Transverse colon (tissue), 4 donors: ENCODE results near the gene OR4F15. TPM values are rescaled to one million over a fixed set of nuclear protein-coding genes. Genes with fewer than 3 reads are reported as not detected.
"Not testable (repeated sequence)": the region's sequence is repeated elsewhere in the genome, so short reads cannot be mapped to it uniquely, and the experiment has no call there.

Source experiments
- DNase-seq: peaks from one replicate; pipeline ENCODE4 v3.0.0-alpha.2; 2019
- H3K27ac ChIP-seq, 4 donors: fragments of 200-600 bp; sonication (generic); 2 replicates each; pipeline ENCODE4 v1.5.1; 2016 to 2018; ENCODE audit warnings: inconsistent platforms in 4 of 4
- H3K27me3 ChIP-seq: fragments of 200-600 bp; sonication (generic); 2 replicates; pipeline ENCODE4 v1.5.1; 2017; ENCODE audit warnings: inconsistent platforms
- H3K36me3 ChIP-seq, 4 donors: fragments of 200-600 bp; sonication (generic); 2 replicates each; pipeline ENCODE4 v1.5.1; 2017 to 2019; ENCODE audit warnings: inconsistent platforms in 4 of 4
- H3K4me1 ChIP-seq, 4 donors: fragments of 200-600 bp; sonication (generic); 2 replicates each; pipeline ENCODE4 v1.5.1; 2017 to 2020; ENCODE audit warnings: inconsistent platforms in 4 of 4
- H3K4me3 ChIP-seq, 4 donors: fragments of 200-600 bp; sonication (generic); 1 replicate in 1 of 4; 2 replicates in 3 of 4; pipeline versions ENCODE4 v1.5.1 to v1.6.1; 2017 to 2019; ENCODE audit warnings: inconsistent platforms in 4 of 4
- H3K9me3 ChIP-seq, 2 donors: fragments of 200-600 bp; sonication (generic); 2 replicates each; pipeline ENCODE4 v1.5.1; 2017 to 2019; ENCODE audit warnings: inconsistent platforms in 2 of 2
- EP300 ChIP-seq: sonication (generic); formaldehyde crosslinking; IDR thresholded peaks from one replicate; pipeline ENCODE4 v1.6.1; 2017; ENCODE audit warnings: antibody characterized with exemption, low read depth
- POLR2A ChIP-seq: fragments of 450-650 bp; IDR thresholded peaks from one replicate; pipeline ENCODE4 v1.6.1; 2016; ENCODE audit warnings: antibody characterized with exemption, mild to moderate bottlenecking, moderate library complexity
- POLR2AphosphoS5 ChIP-seq, 3 donors: sonication (generic); formaldehyde crosslinking; IDR thresholded peaks; one replicate each; pipeline ENCODE4 v1.6.1; 2016; ENCODE audit warnings: antibody characterized with exemption in 3 of 3
- WGBS, 2 donors: methylation state at CpG; one replicate each; pipeline ENCODE4 v1.1.5; 2018; ENCODE audit warnings: low coverage in 1 of 2; 5-methylcytosine and 5-hydroxymethylcytosine counted together
- in situ Hi-C, 4 donors: fragments of 200-750 bp; cut with MboI; loops; one replicate each; pipeline versions ENCODE4 v1.15.0 to v1.15.1; 2017; ENCODE audit warnings: low sequenced_read_pairs in 3 of 4, low pct_ligation_motif_present in 1 of 4, low pct_unique_long_range_greater_than_20kb in 1 of 4
- intact Hi-C: fragments of 100-400 bp; cut with DNase I; formaldehyde crosslinking; loops from one replicate; pipeline ENCODE4 v1.15.1; 2023; ENCODE audit warnings: low total_unique reads
- total RNA-seq, 4 donors: library from RNA; depleted of rRNA; stranded (reverse); fragments of >200 nt; gene quantifications; one replicate each; pipeline ENCODE4 v1.1.0, GENCODE V29; 2016
- TF ChIP-seq, protein P1 (sequence below), 5 experiments: fragments of 200-600 bp in 3 of 5; fragments of 450-650 bp in 2 of 5; sonication (generic) in 3 of 5; IDR thresholded peaks; 1 replicate in 2 of 5; 2 replicates in 3 of 5; pipeline ENCODE4 v1.5.1; 2016 to 2017; ENCODE audit warnings: antibody characterized with exemption in 5 of 5, inconsistent platforms in 3 of 5, mild to moderate bottlenecking in 2 of 5, moderate library complexity in 1 of 5

Gene OR4F15, protein sequence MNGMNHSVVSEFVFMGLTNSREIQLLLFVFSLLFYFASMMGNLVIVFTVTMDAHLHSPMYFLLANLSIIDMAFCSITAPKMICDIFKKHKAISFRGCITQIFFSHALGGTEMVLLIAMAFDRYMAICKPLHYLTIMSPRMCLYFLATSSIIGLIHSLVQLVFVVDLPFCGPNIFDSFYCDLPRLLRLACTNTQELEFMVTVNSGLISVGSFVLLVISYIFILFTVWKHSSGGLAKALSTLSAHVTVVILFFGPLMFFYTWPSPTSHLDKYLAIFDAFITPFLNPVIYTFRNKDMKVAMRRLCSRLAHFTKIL
- not detected for total RNA-seq

DNA sequence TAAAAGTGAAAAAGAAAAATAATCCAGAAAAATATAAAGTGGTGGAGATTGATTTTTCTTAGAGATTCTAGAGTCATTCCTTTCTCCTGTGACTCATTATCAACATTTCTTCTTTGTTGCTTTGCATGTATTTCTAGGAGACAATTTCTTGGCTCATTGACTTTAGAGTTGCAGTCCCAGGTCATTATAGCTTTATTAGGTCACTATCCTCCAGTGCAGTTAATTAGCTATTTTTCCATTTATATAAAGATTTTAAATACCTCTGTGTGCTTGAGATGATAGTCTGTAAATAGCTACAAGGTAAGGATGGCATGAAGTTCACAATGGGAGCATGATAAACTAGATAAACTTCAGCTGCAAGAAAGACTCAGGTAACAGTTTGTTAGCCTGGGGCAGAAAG is at the start of gene OR4F15:
Gene OR4F15, plus strand, starts transcription at position 301 of the 400 bp plus-strand sequence. CDS start 5,985 bp downstream, outside the sequence.
- Histone ChIP-seq H3K4me3 (no peak within 1 kb of the TSS), H3K9me3 (no peaks in the 10 kb centered on the region), H3K27me3 (peaks cover 14% of the 10 kb centered on the region), H3K36me3 (no peaks in the 10 kb centered on the region), H3K4me1 (no peaks in the 10 kb centered on the region), H3K27ac (no peak within 1 kb of the TSS)
- in situ Hi-C loops (no loop called here), intact Hi-C loops (no loop called here)
- TF ChIP-seq POLR2AphosphoS5 (IDR thresholded peaks at IDR 0.05) (no peak), POLR2A (no peak), EP300 (no peak)
- TF ChIP-seq, protein P1, sequence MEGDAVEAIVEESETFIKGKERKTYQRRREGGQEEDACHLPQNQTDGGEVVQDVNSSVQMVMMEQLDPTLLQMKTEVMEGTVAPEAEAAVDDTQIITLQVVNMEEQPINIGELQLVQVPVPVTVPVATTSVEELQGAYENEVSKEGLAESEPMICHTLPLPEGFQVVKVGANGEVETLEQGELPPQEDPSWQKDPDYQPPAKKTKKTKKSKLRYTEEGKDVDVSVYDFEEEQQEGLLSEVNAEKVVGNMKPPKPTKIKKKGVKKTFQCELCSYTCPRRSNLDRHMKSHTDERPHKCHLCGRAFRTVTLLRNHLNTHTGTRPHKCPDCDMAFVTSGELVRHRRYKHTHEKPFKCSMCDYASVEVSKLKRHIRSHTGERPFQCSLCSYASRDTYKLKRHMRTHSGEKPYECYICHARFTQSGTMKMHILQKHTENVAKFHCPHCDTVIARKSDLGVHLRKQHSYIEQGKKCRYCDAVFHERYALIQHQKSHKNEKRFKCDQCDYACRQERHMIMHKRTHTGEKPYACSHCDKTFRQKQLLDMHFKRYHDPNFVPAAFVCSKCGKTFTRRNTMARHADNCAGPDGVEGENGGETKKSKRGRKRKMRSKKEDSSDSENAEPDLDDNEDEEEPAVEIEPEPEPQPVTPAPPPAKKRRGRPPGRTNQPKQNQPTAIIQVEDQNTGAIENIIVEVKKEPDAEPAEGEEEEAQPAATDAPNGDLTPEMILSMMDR (IDR thresholded peaks at IDR 0.05), result no peak
- DNase-seq, result no peak

DNA sequence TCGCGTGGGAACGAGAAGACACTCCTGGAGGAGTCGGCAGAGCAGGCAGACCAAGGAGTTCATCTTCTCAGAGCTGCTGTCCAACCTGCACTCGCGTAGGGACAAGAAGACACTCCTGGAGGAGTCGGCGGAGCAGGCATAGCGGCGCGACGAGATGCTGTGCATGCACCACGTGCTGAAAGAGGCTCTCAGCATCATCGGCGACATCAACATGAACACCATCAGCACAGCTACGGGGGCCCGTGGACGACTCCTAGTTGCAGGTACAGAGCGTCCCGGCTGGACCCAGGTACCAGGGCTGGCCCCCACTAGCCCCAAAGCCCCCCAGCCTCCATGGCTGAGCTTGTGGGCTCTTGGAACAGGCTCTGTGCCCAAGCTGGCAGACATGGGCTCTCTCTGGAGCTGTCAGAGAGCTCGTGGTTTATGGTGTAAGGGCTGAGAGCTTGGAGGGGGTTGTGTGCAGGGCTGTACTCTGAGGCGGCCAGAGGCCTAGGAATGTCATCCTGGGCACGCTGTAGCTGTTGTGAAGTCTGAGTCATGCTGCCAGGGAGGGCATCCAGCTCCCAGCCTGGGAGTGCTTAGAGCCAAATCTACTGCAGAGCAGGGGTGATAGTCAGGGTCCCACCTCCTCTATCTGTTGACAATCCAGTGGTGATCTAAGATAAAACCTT is 47.2 kb upstream of the OR4F15 start:
- H3K4me1 ChIP-seq, DNase-seq, H3K36me3 ChIP-seq, H3K27ac ChIP-seq, H3K4me3 ChIP-seq, intact Hi-C loops, H3K9me3 ChIP-seq, H3K27me3 ChIP-seq: not testable (repeated sequence)
- 94% methylated on average over 22 of the region's 23 CpGs; no CpG with 5 or more reads in 1 of the 2 donors for WGBS, 2 donors
- in situ Hi-C loops, result loop anchor here in 1 of 4 donors (10.0 kb wide), 1 partner anchor 1970 kb away; no protein-coding TSS in a partner anchor

DNA sequence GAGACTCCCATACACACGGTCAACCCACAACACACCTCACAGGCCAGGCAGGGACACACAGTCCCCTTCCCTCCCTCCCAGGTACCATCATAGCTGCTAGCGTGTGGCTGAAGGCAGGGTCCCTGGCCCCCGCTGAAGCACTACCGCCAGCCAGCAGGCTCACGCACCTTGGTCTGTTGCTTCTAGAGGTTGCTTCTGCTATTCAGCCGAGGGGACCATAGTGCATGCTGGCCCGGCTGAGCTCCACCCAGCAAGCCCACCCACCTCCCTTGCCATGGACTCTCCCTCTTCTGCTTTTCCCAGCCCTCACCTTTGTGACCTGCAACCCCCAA is 46.7 kb upstream of the OR4F15 start:
- H3K27me3 ChIP-seq, intact Hi-C loops, H3K4me1 ChIP-seq, DNase-seq, H3K27ac ChIP-seq, H3K4me3 ChIP-seq, H3K9me3 ChIP-seq, H3K36me3 ChIP-seq: not testable (repeated sequence)
- in situ Hi-C loops, result loop anchor here in 1 of 4 donors (10.0 kb wide), 1 partner anchor 1971 kb away; no protein-coding TSS in a partner anchor
- 90% methylated on average over 7 of the region's 7 CpGs; no CpG with 5 or more reads in 1 of the 2 donors for WGBS, 2 donors

DNA sequence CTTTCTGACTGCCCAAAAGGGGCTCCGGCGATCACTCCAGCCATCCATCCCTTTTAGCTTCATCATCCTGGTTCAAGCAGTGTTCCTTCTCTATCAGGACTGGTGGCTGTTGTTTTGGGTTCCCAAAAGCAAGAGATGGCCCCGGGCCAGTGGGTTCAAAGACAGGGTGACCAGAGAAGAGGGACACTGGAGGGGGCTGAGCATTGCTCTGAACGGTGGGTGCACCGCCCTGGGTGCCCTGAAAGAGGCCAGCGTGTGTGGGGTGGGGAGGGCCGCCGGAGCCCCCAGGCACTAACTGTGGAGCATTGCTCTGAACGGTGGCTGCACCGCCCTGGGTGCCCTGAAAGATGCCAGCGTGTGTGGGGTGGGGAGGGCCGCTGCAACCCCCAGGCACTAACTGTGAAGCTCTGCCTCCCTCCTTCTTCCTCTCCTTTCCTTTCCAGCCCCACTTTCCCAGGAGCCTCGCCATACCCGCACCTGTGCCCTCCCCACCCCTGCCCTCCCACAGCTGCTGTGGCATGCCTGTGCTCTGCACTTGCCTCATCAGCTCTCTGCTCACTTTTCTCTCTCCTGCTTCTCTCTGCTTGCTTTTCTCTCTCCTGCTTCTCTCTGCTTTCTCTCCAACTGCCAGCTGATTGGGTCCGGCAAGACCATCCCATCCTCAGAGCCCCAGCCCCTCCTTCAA is 46.1 kb upstream of the OR4F15 start:
- in situ Hi-C loops, result loop anchor here in 1 of 4 donors (10.0 kb wide), 1 partner anchor 1971 kb away; no protein-coding TSS in a partner anchor
- 87% methylated on average over 3 to 15 of the region's 15 CpGs for WGBS, 2 donors

More for the DNA sequence above, 46.1 kb upstream of the OR4F15 start:
- no peak for DNase-seq
- Histone ChIP-seq H3K27me3 (no peaks in the 10 kb centered on the region), H3K36me3 (no peaks in the 10 kb centered on the region), H3K27ac (no peak overlapping the region), H3K4me1 (no peaks in the 10 kb centered on the region), H3K4me3 (no peak overlapping the region), H3K9me3 (no peaks in the 10 kb centered on the region)
- intact Hi-C loops, result no loop called here
- TF ChIP-seq EP300, result no peak
- no peak for TF ChIP-seq POLR2AphosphoS5 (IDR thresholded peaks at IDR 0.05)
- no peak for TF ChIP-seq POLR2A
- TF ChIP-seq, protein P1 (IDR thresholded peaks at IDR 0.05), result no peak
